ENCODE measurements around the gene COPS3. TPM values are rescaled to one million over a fixed set of nuclear protein-coding genes. Genes with fewer than 3 reads are reported as not detected.

The COPS3 gene
- total and polyA plus RNA-seq, 9 of the 15 experiments (the other 6 are each of a cell fraction or from before 2014, with no cell fraction given): 92.4 to 295 (median 167) TPM

GRCh38 chr17:17223736-17224135, 57.3 kb downstream of the COPS3 start:
- Histone ChIP-seq H3K36me3 (ENCODE audit: control insufficient read depth, insufficient read depth, low read length) (peaks cover 86% of the 10 kb centered on the region; the same call in 2 of the 3 replicates), H3K9me1 (ENCODE audit: control insufficient read depth, insufficient read depth, low read length) (no peaks in the 10 kb centered on the region)
- ATAC-seq: no peak
- TF ChIP-seq ZFP91 (CRISPR knock-in tag; IDR thresholded peaks at IDR 0.05): no peak
- TF ChIP-seq MGA (IDR thresholded peaks at IDR 0.05): no peak
- TF ChIP-seq CHCHD3 (CRISPR knock-in tag; IDR thresholded peaks at IDR 0.05): no peak
- TF ChIP-seq EZH2 (IDR thresholded peaks at IDR 0.05; ENCODE audit: borderline replicate concordance, low read depth, low read length): no peak
- TF ChIP-seq TSHZ1 (CRISPR knock-in tag; IDR thresholded peaks at IDR 0.05): no peak

More at GRCh38 chr17:17223736-17224135, 57.3 kb downstream of the COPS3 start:
- WGBS (ENCODE audit: insufficient coverage, low coverage, missing lambda C conversion rate): 80% methylated on average over 4 of the region's 16 CpGs
- intact Hi-C loops (cut with micrococcal nuclease) (no loop called here), in situ Hi-C loops (cut with MboI) (no loop called here)
- no peak for DNase-seq (ENCODE audit: extremely low read depth in 1 of 4, low spot score in 3 of 4)
- BruUV-seq (replicated peaks): no TSS peak
- FAIRE-seq: no peak
- Histone ChIP-seq H4K20me1 (replicated peaks; ENCODE audit: control insufficient read depth, insufficient read depth, low read length) (no peaks in the 10 kb centered on the region), H3K79me2 (ENCODE audit: control insufficient read depth, insufficient read depth, low read length) (no peaks in the 10 kb centered on the region), H3K9ac (ENCODE audit: insufficient read depth in 1 of 2, low read depth in 2 of 2, low read length in 2 of 2) (no peak overlapping the region), H3K4me2 (ENCODE audit: insufficient read depth, low read length) (no peak overlapping the region), H3K27ac (ENCODE audit: extremely low read depth, low read depth, low read length) (no peak overlapping the region), H3K4me3 (no peak overlapping the region), H3K27me3 (ENCODE audit: control insufficient read depth in 2 of 2, insufficient read depth in 2 of 2, low read length in 2 of 2) (no peaks in the 10 kb centered on the region), H3K4me1 (replicated peaks in 1 of 2; ENCODE audit: control insufficient read depth in 2 of 2, insufficient read depth in 2 of 2, low read length in 2 of 2) (peaks cover 0 to under 1% of the 10 kb centered on the region in 2 experiments; a peak in 1 of 5 replicates), H2AFZ (ENCODE audit: low read depth, low read length) (no peak overlapping the region), H3K9me3 (replicated peaks; ENCODE audit: control insufficient read depth, insufficient read depth, low read depth, low read length) (no peaks in the 10 kb centered on the region)
- CTCF ChIA-PET (ENCODE audit: low intra/inter-chr PET ratio): no interaction called here
- POLR2A ChIA-PET: interaction anchor here (0.7 to 1.6 kb wide), 3 partner anchors 9 to 348 kb away, joined by 3 to 4 read pairs (median 4); no protein-coding TSS in a partner anchor

All from K562 (cell line).